ENCODE data around the gene IRAK3.

DNA sequence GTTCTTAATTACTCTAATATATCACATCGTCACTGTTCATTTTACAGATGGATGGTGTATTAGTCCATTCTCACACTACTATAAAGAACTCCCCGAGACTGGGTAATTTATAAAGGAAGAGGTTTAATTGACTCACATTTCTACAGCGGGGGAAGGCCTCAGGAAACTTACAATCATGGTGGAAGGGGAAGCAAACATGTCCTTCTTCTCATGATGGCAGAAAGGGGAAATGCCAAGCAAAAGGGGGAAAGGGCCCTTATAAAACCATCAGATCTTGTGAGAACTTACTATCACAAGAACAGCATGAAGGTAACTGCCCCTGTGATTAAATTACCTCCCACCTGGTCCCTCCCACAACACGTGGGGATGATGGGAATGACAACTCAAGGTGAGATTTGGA lies 25.7 kb upstream of the IRAK3 start:
- TF ChIP-seq POLR2A (IDR thresholded peaks at IDR 0.05; ENCODE audit: low read length), result no peak
- no peak for TF ChIP-seq GATA1 (IDR thresholded peaks at IDR 0.05; ENCODE audit: low read depth, low read length)

Measured in erythroblast (primary cell).